Peyer's patch (tissue), 4 donors: ENCODE results near the gene FIBP.

Source experiments
- CTCF ChIP-seq, 6 experiments: fragments of 450-650 bp in 4 of 6; fragments of 200-600 bp in 2 of 6; sonication (generic) in 1 of 6; IDR thresholded peaks; one replicate each; pipeline ENCODE4 v1.5.1; 2017 to 2019; ENCODE audit warnings: antibody characterized with exemption in 6 of 6, mild to moderate bottlenecking in 3 of 6, moderate library complexity in 1 of 6
- POLR2A ChIP-seq, 2 donors: fragments of 450-650 bp; IDR thresholded peaks; one replicate each; pipeline ENCODE4 v1.5.1; 2017; ENCODE audit warnings: antibody characterized with exemption in 2 of 2, mild to moderate bottlenecking in 2 of 2, moderate library complexity in 2 of 2

- no peak for TF ChIP-seq CTCF (IDR thresholded peaks at IDR 0.05)
- no peak for TF ChIP-seq POLR2A (IDR thresholded peaks at IDR 0.05)
Observed at GRCh38 chr11:65870307-65870658, 18.0 kb downstream of the FIBP start.
